Peyer's patch (tissue), 4 donors: ENCODE measurements around the gene PC. TPM values are rescaled to one million over a fixed set of nuclear protein-coding genes. Genes with fewer than 3 reads are reported as not detected.
"Not testable (repeated sequence)": the region's sequence is repeated elsewhere in the genome, so short reads cannot be mapped to it uniquely, and the experiment has no call there.

Experiments used
- DNase-seq, 3 donors: peaks; one replicate each; pipeline ENCODE4 v3.0.0-alpha.2; 2017 to 2019
- H3K27ac ChIP-seq, 4 donors: fragments of 200-600 bp; sonication (generic); one replicate each; pipeline ENCODE4 v1.5.1; 2016 to 2019
- H3K27me3 ChIP-seq, 2 donors: fragments of 200-600 bp; sonication (generic); one replicate each; pipeline ENCODE4 v1.5.1; 2019
- H3K36me3 ChIP-seq, 3 donors: fragments of 200-600 bp; sonication (generic); one replicate each; pipeline ENCODE4 v1.5.1; 2016 to 2019
- H3K4me1 ChIP-seq, 4 donors: fragments of 200-600 bp; sonication (generic); one replicate each; pipeline ENCODE4 v1.5.1; 2016 to 2019
- H3K4me3 ChIP-seq, 4 donors: fragments of 200-600 bp; sonication (generic); 1 replicate in 3 of 4; 2 replicates in 1 of 4; pipeline ENCODE4 v1.5.1; 2016 to 2019; ENCODE audit warnings: mild to moderate bottlenecking in 1 of 4
- H3K9me3 ChIP-seq, 4 donors: fragments of 200-600 bp; sonication (generic); one replicate each; pipeline ENCODE4 v1.5.1; 2016 to 2019; ENCODE audit warnings: mild to moderate bottlenecking in 1 of 4
- CTCF ChIP-seq, 6 experiments: fragments of 450-650 bp in 4 of 6; fragments of 200-600 bp in 2 of 6; sonication (generic) in 1 of 6; IDR thresholded peaks; one replicate each; pipeline ENCODE4 v1.5.1; 2017 to 2019; ENCODE audit warnings: antibody characterized with exemption in 6 of 6, mild to moderate bottlenecking in 3 of 6, moderate library complexity in 1 of 6
- POLR2A ChIP-seq, 2 donors: fragments of 450-650 bp; IDR thresholded peaks; one replicate each; pipeline ENCODE4 v1.5.1; 2017; ENCODE audit warnings: antibody characterized with exemption in 2 of 2, mild to moderate bottlenecking in 2 of 2, moderate library complexity in 2 of 2
- total RNA-seq, 4 donors: library from RNA; depleted of rRNA; stranded (reverse); fragments of >200 nt; gene quantifications; one replicate each; pipeline ENCODE4 v1.1.0, GENCODE V29; 2016

PC gene
- total RNA-seq, 4 donors from 2014 or later: 15.7 to 88.9 (median 77.2) TPM

DNA sequence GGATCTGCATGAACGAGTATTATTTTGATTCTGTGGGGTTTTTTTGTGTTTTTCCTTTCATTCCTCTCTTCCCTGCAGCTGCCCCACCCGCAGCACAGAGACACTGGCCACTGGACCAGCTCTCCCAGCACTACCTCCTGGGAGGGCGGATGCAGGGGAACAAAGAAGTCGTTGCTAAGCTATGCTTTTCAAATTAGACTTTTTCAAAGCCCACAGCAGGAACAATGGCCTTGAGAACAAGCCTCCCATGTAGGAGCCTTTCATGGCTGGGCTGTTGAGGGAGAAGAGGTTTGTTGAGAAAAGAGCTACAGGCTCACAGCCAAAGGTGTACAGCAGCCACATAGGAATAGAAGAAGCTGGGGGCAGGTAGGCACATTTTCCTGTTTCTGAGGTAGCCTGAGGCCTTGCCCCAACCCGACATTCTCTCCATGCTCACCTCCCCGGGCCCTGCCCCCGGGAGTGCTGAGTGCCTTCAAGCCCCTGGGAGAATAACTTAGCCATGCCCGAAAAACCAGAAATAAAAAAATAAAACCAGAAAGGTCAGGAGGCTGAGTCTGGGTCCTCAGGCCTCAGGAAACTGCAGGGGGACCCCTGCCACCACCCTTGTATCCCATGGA lies 44.2 kb upstream of the PC start:
- DNase-seq: no peak
- TF ChIP-seq POLR2A (IDR thresholded peaks at IDR 0.05) (no peak), CTCF (IDR thresholded peaks at IDR 0.05) (no peak)
- H3K9me3 ChIP-seq: no peaks in the 10 kb centered on the region
- H3K36me3 ChIP-seq: no peaks in the 10 kb centered on the region
- H3K27me3 ChIP-seq: no peaks in the 10 kb centered on the region
- no peak overlapping the region for H3K27ac ChIP-seq
- H3K4me3 ChIP-seq: no peak overlapping the region
- H3K4me1 ChIP-seq: no peaks in the 10 kb centered on the region

DNA sequence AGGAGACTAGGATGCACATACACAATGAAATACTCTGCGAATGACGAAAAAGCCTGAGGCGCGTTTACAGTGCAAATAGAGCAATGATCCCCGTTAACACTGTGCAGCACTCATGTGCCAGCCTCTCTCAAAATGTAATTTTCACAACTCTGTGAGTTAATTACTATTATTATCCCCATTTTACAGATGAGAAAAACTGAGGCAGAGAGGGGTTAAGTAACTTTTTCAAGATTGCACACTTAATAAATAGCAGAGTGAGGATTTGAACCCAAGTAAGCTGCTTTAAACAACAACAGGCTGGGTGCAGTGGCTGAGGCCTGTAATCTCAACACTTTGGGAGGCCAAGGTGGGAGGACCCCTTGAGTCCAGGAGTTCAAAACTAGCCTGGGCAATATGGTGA lies 43.1 kb upstream of the PC start:
- H3K4me1 ChIP-seq: no peaks in the 10 kb centered on the region
- no peaks in the 10 kb centered on the region for H3K27me3 ChIP-seq
- no peak for DNase-seq
- no peaks in the 10 kb centered on the region for H3K36me3 ChIP-seq
- no peak overlapping the region for H3K4me3 ChIP-seq
- no peak overlapping the region for H3K27ac ChIP-seq
- no peak for TF ChIP-seq POLR2A (IDR thresholded peaks at IDR 0.05)
- no peaks in the 10 kb centered on the region for H3K9me3 ChIP-seq

DNA sequence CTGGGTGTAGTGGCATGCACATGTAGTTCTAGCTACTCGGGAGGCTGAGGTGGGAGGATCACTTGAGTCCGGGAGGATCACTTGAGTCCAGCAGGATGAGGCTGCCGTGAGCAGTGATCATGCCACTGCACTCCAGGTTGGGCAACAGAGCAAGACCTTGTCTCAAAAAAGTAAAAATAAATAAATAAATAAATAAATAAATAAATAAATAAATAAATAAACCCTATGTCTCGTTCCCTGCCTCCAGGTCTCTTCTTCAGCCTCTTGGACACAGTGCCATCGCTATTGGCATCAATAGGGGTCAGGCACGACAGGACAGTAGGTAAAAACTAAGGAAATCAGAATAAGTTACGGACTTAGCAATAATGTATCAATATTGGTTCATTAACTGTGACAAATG lies 41.4 kb upstream of the PC start:
- Histone ChIP-seq H3K36me3 (no peaks in the 10 kb centered on the region), H3K9me3 (no peaks in the 10 kb centered on the region), H3K27ac (no peak overlapping the region)

DNA sequence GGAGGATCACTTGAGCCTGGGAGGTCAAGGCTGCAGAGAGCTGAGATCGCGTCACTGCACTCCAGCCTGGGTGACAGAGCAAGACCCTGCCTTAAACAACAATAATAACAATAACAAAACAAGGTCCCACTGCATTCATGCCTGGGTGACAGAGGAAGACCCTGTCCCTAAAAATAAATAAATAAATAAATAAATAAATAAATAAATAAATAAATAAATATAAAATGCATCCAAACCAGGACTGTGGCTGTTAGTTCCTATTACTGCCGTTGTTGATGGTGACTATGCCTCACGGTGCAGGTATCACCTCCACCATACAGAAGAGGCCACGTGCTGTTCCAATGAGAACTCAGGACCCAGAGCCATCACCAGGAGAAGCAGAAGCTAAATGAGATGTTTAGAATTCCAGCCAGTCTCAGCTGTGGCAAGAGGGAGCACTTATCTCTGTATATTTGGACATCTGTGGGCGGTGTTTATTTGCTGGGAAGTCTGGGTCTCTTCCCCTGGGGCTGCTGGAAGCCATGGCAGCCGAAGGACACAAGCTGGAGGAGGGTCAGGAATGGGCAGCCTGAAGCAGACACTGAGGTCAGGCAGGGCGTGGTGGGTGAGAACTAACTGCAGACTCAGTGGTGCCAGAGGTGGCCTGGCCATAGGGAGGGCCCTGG lies 38.6 kb upstream of the PC start:
- Histone ChIP-seq H3K4me3 (no peak overlapping the region), H3K27ac (no peak overlapping the region), H3K36me3 (no peaks in the 10 kb centered on the region), H3K4me1 (no peaks in the 10 kb centered on the region), H3K9me3 (no peaks in the 10 kb centered on the region), H3K27me3 (no peaks in the 10 kb centered on the region)
- no peak for TF ChIP-seq CTCF (IDR thresholded peaks at IDR 0.05)
- TF ChIP-seq POLR2A (IDR thresholded peaks at IDR 0.05): no peak
- no peak for DNase-seq

More for the DNA sequence above, 41.4 kb upstream of the PC start:
- DNase-seq: no peak
- TF ChIP-seq POLR2A (IDR thresholded peaks at IDR 0.05) (no peak), CTCF (IDR thresholded peaks at IDR 0.05) (no peak)
- Histone ChIP-seq H3K4me1 (no peaks in the 10 kb centered on the region), H3K27me3 (no peaks in the 10 kb centered on the region), H3K4me3 (no peak overlapping the region)

- no peak overlapping the region for H3K4me3 ChIP-seq
- H3K9me3 ChIP-seq: no peaks in the 10 kb centered on the region
- DNase-seq: no peak
- H3K27ac ChIP-seq: no peak overlapping the region
- no peaks in the 10 kb centered on the region for H3K36me3 ChIP-seq
- no peak for TF ChIP-seq POLR2A (IDR thresholded peaks at IDR 0.05)
- no peak for TF ChIP-seq CTCF (IDR thresholded peaks at IDR 0.05)
- no peaks in the 10 kb centered on the region for H3K4me1 ChIP-seq
- H3K27me3 ChIP-seq: no peaks in the 10 kb centered on the region
These were observed 33.9 kb upstream of the PC start for GRCh38 chr11:66992041-66992440.

GRCh38 chr11:66989360-66989759 lies 31.2 kb upstream of the PC start:
- H3K4me3 ChIP-seq, H3K9me3 ChIP-seq, DNase-seq, H3K27ac ChIP-seq, H3K27me3 ChIP-seq, H3K36me3 ChIP-seq, H3K4me1 ChIP-seq: not testable (repeated sequence)

GRCh38 chr11:66988741-66989140 lies 30.6 kb upstream of the PC start:
- not testable (repeated sequence) for H3K9me3 ChIP-seq, H3K4me1 ChIP-seq, DNase-seq, H3K27me3 ChIP-seq, H3K27ac ChIP-seq, H3K4me3 ChIP-seq, H3K36me3 ChIP-seq
